ENCODE measurements around the gene RASA1. TPM values are rescaled to one million over a fixed set of nuclear protein-coding genes. Genes with fewer than 3 reads are reported as not detected.

The RASA1 gene
- 41.3 and 48.1 TPM in 2 replicates for total RNA-seq

GRCh38 chr5:87267574-87268125, at the start of gene RASA1:
Gene RASA1 (plus strand): TSS chr5:87267883. CDS start chr5:87268452, 569 bp downstream.

GRCh38 chr5:87412630-87413342, 145.1 kb downstream of the RASA1 start, which contains the start of gene CCNH:
Gene CCNH (minus strand): TSS chr5:87412930. CDS start chr5:87412794, 136 bp downstream.

Other genes with a start within 250 kb of the RASA1 start
- 60.4 and 68.2 TPM in 2 replicates for gene CCNH, start 145.0 kb downstream of the RASA1 start, total RNA-seq

All from dermis lymphatic vessel endothelial cell (primary cell).